HL-60 (cell line): Measurements from ENCODE around the gene RTTN.

Source experiments
- CTCF ChIP-seq: IDR thresholded peaks from one replicate; pipeline ENCODE4 v1.5.1; 2011; ENCODE audit warnings: low read length, control low read depth, inconsistent platforms; ENCODE audit not compliant: insufficient read depth
- GABPA ChIP-seq: IDR thresholded peaks from 2 replicates; pipeline ENCODE4 v1.6.1; 2012; ENCODE audit warnings: low read depth
- POLR2AphosphoS5 ChIP-seq: IDR thresholded peaks from 2 replicates; pipeline ENCODE4 v1.6.1; 2012; ENCODE audit warnings: low read depth
- REST ChIP-seq: IDR thresholded peaks from 2 replicates; pipeline ENCODE4 v1.6.1; 2012; ENCODE audit warnings: low read depth; ENCODE audit not compliant: insufficient replicate concordance
- SPI1 ChIP-seq: IDR thresholded peaks from 2 replicates; pipeline ENCODE4 v1.6.1; 2012; ENCODE audit warnings: low read depth, mild to moderate bottlenecking, borderline replicate concordance

- TF ChIP-seq CTCF (no peak), POLR2AphosphoS5 (no peak), SPI1 (no peak), REST (no peak), GABPA (no peak)
These were observed 30.0 kb upstream of the RTTN start for GRCh38 chr18:70235478-70235877.
